Measurements from ENCODE around the gene CNP.

- TF ChIP-seq EGR1 (IDR thresholded peaks at IDR 0.05; ENCODE audit: low read depth) (no peak), SP1 (IDR thresholded peaks at IDR 0.05; ENCODE audit: low read depth) (no peak), CTCF (IDR thresholded peaks at IDR 0.05 in 2 of 3, conservative IDR thresholded peaks at IDR 0.05 in 1 of 3; ENCODE audit: borderline replicate concordance in 1 of 3, insufficient read depth in 1 of 3, low read depth in 2 of 3, low read length in 2 of 3) (no peak)
These were observed 8.6 kb upstream of the CNP start for GRCh38 chr17:41957869-41958439.
